SHP77 (cell line): ENCODE results near the gene CCR3.

ENCODE experiments used
- DNase-seq, 2 experiments: peaks; one replicate each; lab custom pipeline; 2025; lab: John Stamatoyannopoulos, UW

Gene CCR3

DNA sequence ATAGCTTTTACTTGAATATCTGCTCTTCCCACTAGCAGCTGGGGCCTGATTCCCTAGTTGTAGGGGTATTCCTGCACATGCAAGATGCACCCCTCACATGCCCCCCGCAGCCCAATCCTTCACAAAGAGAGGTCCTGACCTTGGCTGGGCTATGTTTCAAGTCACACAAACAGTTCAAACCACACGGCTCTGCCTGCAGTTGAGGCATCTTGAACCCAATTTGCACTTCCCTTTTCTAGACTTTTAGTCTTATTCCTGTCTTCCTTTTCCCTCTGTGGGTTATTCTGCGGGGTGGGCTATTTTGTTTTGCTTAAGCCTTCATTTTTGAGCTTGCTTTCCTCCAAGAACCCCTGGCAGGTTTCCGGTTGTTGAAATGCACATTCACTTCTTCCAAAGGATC lies 20.9 kb upstream of the CCR3 start:
- no peak for DNase-seq

DNA sequence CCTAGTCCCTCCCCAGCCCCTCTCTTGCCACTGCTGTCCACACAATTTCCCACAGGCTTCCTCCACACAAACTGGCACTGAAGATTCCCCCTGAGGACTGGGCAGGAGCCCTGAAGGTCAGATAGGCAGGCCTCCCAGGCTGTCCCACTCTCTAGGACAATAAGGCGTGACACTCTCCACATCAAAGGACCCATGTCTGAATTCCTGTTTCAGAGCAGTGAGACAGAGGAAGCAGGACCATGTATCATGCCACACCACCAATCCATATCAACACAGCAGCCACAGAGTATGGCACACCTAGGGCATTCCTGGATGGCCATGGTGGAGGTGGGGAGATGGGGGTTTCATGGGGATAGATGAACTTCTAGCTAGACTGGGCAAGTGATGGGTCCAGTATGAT lies 20.3 kb upstream of the CCR3 start:
- DNase-seq = no peak

DNA sequence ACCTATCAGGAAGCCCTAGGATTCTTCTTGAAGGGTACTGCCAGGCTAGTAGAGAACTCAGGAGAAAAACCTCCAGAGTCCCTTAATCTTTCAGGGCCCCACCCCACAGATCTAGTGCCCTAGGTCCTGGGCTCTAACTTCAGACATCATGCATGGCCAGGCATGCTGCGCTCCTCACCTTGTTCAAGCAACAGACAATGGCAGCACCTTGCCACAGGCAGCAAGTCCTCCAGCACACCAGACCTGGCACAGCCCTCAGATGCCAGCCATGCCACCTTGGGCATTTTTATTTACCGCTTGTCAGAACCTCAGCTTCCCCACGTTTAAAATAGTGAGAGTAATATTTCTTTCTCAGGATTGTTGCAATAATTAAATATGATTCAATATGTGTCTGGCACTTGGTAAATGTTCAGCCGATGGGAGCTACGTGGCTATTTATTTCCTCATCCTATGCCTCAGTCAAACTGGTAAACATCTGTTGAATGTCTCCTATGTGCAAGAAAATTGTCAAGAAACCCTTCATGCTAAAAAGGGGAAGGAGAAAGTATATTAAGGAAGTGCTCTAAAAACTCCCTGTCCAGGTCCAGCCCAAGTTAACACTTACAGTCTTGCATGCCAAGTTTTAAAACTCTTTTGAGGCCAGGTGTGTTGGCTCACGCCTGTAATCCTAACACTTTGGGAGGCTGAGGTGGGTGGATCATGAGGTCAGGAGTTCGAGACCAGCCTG lies 19.7 kb upstream of the CCR3 start:
- no peak for DNase-seq

DNA sequence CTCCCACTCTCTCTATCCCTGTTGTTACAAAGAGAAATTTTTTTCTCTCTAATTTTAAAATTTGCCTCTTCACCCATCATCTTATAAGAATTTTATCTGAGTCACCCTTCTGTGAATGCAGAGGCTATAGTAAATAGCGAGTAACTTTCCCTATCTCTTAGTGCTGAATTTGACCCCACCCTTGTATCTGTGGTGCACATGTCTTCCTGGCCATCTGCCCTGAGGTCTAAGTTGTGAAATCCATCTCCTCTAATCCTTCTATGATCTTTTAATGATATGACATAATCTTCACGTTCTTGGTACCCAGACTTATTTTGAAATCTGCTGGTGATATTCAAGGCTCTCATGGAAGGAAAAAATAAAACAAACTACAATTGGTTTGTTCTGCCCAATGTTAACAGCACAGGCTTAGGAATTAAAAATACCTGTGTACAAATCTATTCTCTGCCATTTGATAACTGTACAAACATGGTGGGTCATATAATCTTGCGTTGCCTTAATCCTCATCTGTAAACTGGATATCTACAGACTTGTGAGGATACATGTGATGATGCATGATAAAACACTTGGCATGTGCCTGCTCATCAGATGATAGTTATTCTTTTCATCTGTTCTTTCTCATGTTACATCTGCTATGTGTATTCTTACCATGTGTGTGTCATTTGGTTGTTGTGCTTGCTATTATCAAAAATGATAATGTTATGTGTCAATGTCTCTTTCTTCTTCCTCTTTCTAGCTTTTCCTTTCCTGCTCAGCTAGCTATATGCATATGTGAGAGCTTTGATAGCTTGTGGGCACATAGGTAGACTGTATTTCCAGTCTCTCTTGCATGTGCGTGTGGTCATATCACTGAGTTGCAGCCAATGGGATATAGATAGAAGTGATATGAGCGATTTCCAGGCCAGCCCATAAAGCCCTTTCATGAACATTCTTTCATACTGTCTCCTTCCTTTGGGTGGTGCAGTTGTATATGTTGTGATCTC lies 13.7 kb upstream of the CCR3 start:
- no peak for DNase-seq

DNA sequence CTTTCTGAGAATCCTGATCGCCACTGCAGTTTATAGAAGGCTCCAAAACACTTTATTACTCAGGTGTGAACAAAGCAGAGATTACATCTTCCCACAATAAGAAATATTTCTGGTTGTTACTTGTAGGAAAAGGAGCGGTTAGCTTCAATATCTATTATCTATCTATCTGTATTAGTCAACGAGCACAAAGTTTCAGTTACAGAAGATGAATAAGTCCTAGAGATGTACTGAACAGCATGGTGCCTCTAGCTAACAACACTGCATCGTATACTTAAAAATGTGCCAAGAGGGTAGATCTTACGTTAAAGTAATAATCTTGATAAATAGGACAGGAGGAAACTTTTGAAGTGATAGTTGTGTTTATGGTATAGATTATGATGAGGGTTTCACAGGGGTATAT lies 10.9 kb upstream of the CCR3 start:
- DNase-seq = no peak

DNA sequence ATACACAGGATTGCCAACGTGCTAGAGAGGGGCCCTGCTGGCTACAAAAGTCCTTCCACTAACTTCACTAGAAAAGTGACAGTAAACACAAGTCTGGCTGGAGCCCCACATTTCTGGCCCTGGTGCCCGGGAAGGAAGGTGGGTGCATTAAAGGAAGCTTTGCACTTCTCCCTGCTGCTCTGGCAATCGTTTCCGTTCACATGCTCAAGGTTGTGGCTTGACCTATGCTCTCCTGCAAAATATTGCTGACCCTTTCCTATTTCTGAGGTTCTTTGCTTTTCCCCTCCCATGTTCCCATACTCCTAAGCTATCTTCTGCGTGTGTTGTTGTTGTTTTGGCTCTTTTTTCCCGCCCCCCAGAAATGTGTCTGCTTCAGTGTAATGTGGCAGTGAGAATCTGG lies 9.1 kb upstream of the CCR3 start:
- no peak for DNase-seq

DNA sequence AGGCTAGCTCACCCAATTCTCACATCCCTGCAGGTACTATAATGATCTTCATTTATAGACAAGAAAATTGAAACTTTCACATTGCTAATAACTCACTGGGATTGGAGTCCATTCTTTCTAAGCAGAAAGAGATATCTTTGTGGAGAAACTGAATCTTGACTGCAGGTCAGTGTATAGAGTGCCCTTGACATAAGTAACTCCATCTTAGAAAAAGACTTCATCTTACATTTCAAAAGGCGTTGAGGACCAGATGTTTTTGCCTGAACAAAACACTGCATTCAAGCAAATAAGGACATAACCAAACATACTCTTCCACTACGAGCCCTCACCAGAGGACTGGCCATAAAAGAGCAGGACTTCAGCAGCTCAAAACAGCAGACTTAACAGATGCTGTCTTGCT lies 6.8 kb upstream of the CCR3 start:
- no peak for DNase-seq

DNA sequence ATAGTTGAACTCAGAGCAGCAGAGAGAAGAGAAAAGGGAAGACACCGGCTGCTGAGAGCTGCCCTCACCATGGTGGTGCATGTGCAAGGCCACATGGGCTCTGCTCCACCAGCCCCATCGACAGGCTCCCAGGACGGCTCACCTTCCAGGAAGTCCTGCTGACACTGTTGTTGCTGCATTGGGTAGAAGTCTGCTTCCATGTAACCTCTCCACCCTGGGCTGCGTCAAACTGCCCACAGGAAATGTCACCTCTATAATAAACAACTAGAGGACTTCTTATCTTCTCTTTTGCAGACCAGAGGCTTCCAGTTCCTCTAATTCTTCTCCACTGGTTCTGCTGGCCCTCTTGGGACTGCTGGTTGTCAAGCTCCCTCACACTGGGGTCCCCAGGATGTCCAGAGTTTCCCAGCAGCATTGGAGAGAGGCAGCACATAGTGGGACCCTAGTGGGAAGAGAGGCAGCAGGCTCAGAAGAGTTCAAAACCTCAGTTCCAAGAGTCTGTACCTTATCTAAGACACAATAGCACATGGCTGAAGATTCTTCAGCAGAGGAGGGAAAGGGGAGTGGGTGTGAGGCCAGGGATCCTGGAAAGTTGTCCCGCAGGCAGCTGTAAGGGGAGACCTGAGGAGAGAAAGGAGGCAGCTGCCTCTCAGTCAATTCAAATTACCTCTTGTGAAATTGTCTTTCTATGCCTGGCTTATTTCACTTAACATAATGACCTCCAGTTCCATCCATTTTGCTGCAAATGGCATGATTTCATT lies 5.8 kb upstream of the CCR3 start:
- DNase-seq = no peak

DNA sequence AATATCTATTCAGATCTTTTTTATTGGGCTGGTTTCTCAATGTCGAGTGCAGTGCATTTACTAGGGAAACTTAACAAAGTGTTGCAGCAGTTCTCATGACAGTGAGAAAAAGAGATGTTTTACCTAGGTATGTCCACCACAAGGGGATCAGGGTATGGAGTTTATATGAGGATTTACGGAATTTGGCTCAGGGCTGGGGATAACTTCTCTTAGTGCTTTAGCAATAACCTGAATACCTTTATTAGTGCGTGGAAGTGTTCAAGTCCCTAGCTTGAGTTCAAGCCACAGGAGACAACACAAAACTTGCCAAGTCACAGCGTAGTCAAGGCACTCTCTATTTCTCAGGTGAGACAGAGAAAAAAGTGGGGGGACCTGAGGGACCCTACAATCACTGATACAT lies 3.9 kb upstream of the CCR3 start:
- DNase-seq = no peak

DNA sequence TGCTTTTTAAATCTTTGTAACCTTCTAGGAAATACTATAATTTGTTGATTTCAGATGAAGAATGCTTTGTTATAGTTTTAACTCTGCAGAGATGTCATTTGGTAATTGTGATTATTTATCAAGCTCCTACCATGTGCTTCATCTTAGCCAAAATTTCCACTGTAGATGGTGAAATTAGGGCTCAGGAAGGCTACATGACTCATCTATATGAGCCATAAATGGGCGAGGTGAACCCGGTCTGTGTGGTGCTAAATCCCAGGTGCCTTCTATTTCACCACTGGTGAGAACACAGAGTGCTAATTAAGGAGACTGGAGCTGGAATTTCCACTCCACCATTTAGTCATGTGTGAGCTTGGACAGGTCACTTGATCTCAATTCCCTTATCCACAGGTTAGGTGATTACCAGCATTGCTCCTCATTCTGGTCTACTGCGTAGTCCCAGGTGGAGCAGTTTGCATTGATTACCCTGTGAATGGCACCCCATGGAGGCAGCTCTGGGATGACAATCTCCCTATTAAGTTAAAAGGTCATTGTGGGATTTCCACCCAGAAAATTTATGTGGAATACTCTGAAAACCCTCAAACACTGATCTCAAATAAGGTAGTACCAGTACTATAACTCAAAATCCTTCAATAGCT lies 2.8 kb upstream of the CCR3 start:
- no peak for DNase-seq

DNA sequence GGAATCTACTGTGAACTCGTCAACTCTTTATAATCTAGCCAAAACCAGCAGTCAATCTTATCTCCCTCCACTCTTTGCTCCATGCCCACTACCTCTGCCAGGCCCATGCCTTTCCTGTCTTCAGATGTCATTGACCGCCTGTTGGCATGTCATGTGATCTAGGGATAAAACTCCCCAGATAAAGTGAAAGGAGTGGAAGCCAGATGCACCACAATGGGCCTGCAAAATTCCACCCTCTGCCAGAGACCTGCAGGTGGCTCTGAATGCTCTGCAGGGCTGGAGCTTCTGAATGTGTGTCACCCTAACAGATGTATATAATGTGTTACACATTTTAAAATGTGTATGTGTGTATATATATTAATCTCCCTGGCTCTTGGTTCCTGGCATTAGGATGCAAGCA lies 2.3 kb upstream of the CCR3 start:
- DNase-seq = no peak

DNA sequence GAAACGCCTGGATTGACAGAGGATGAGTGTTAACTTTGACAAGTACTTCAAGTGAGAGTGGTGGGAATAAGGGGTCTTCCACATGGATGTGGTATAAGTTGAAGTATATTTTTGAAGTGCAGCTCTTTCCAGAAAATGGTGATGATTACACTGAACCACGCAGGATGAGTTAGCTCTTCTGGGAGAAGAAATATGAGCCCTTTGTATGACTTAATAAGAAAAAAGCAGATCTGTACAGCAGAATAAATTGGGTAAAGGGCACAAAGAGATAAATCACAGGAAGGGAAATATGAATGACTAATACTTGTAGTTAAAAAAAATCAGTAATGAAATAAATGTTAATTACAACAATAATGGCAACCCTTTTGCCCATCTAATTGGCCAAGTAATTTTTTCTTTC lies 1.3 kb downstream of the CCR3 start:
- no peak for DNase-seq

DNA sequence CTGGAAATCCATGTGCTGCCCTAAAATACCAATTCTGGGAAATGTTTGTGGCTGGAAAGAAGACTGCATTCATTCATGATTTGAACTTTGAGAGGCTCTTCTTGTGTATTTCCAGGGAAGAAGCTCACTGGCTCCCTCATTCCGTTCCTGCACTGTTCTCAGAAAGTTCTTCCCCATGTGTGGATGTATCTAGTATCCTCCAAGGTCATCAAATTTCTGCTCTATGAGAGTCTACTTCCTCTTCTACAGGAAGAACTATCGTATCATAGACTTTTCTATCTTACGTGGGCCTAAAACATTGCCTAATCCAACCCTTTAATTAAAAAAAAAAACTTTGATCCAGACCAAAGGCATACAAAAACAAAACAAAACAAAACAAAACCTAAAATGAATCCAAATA lies 2.9 kb downstream of the CCR3 start:
- DNase-seq = no peak

DNA sequence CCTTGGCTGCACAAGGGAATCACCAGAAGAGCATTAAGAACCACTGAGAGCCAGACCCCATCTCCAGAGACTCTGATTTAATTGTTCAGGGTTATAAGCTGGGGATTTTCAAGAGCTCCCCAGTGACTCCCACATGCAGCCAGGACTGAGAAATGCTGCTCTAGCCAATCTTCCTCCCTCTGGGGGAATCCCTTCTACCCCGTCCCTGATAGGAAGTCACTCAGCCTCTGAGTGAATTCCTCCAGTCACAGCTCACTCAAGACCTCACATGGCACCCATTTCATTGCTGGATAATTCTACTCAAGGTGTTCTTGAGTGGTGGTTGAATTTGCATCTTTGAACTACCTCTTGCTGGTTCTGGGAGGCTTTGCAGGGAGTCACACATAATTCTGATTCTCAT lies 10.7 kb downstream of the CCR3 start:
- DNase-seq = no peak

DNA sequence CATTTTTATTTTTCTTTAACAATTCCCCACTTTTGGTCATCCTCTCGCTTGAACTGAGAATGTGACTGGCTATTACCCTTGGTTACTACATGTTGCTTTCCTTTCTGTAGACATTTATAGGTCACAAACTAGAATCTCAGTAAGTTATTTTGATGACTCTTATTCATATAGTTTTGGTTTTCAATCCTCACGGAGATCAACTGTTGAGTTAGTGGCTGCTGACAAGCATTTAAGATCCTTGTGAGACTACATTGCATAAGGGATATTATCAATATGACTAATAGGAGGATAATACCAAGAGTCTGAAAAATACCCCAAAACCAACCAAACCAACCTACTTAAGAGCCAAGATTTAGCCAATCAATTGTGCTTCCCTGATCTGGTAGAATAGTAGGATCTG lies 16.3 kb downstream of the CCR3 start:
- DNase-seq = no peak

DNA sequence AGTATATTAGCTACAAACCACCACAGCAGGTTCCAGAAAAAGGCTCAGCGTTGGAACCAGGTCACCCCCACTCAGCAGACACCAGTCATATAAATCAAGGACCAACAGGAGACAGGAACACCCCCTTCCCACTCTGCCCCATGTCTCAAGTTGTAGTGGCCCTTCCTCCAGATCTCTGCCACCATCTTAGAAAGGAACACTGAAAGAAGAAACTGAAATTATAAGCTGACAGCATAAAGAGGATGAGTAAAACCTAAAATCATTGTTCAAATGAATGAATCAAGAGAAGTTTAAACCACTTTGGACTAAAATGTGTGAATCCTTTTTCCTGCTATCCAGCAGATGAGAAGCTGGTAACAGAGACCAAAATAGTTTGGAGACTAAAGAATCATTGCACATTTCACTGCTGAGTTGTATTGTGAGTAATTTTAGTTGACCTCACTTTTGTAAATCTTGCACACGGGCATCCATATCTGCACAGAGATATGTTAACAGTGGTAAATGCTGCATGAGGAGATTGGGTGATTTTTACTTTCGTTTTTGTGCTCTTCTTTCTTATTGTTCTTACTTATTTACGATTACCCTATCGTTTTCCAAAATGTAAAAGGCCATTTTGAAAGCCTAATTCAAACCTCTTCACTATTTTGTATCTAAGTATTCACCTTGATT lies 19.8 kb downstream of the CCR3 start:
- no peak for DNase-seq

DNA sequence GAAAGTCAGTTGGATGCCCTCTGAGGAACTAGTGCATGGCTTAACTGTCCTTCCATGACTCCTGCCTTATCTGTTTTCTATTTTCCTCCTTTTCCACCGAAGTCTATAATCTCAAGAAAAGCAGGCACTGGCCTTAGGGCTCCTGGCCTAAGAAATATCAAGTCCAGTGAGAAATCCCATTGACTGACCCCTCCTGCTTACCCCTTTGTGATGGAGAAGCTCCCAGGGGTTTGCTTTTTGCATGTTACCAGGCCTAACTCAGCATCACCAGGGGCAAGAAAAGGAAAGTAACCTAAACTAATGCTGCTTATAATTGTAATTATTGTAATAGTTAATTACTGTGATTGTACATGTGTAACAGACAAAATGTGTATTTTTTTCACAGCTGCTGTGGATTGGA lies 21.7 kb downstream of the CCR3 start:
- DNase-seq = no peak

DNA sequence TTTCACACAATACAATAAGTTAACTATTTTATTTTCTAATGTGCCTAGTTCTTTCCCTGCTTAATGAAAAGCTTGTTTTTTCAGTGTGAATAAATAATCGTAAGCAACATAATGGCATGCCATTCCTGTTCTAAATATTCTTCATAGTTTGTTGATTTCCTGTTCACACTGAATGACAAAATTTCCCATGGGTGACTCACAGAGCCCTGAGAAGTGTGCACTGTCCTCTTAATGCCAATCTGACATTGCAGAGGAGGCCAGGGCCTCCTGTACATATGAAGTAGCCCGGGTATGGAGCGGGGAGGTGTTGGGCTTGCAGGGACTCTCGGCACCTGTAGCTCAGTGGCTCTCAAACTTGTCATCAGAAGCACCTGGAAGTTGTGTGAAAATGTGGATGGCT lies 24.3 kb downstream of the CCR3 start:
- DNase-seq = no peak

DNA sequence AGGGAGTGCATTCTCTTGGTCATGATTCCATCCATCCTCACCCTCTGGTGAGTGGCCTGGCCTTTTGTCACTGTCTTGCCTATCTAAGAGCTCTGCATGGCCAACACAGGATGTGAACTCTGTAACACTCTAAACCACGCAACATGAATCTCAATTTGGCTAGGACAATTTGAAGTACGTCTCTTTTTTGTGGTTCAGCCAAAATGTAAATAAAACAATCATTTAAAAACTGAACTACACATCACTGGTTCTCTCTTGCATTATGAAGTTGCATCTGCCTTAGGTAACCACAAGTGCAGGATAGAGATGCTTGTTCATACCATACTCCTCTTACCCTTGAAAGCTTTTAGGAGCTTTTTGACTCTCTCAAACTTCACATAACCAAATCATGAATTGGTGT lies 27.3 kb downstream of the CCR3 start:
- DNase-seq = no peak

DNA sequence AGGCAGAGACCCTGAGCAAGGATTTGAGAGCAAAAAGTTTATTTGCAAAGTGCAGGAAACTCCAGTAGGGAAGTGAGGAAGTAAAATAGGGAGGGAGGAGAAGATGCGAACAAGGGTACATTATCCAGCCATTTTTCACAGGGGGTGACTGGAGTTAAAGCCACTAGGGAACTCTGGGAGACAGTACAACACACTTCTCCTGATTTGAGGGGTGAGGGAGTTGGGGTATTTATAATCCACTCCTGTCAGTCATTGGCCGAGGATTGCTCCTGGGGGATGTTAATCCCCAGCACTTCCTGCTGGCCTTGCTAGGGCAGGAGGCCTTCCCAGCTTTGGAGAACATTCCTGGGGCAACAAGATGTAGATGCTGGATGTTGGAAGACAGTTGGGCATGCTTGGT lies 28.2 kb downstream of the CCR3 start:
- no peak for DNase-seq

DNA sequence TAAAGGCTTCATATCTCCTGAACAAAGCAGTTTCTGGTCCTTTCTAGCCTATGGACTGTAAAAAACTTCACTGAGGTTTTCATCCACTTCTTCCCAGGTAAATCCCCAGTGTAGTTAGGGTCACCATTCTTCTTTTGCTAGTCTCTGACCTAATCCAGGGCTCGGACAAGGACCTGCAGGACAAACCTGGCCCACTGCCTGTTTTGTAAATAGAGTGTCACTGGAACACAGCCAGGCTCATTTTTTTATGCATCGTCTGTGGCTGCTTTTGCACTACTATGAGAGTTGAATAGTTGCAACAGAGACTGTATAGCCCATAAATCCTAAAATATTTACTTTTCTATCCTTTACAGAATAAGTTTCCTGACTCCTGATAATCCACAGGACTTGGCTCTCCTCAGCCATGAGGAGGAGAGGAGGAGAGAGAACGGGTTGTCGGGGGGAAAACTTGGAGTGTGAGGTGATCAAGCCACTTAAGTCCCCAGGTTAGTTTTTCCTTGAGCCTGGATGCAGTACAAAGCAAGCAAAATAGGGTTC lies 29.0 kb downstream of the CCR3 start:
- DNase-seq = no peak
